ENCODE measurements around the gene C17orf113. TPM values are rescaled to one million over a fixed set of nuclear protein-coding genes. Genes with fewer than 3 reads are reported as not detected.

The C17orf113 gene
- total RNA-seq, 1 donor from 2014 or later: 4.5 TPM

GRCh38 chr17:42058063-42058462 is 7.7 kb upstream of the C17orf113 start:
- Mint-ChIP-seq H3K9me3 (no peaks in the 10 kb centered on the region), H3K4me1 (no peaks in the 10 kb centered on the region), H3K27me3 (peaks cover 9% of the 10 kb centered on the region), H3K36me3 (ENCODE audit: low read depth) (no peaks in the 10 kb centered on the region), H3K4me3 (no peak overlapping the region), H3K27ac (no peak overlapping the region)
- ATAC-seq (ENCODE audit: low read depth): no peak
- intact Hi-C loops (cut with micrococcal nuclease): no loop called here
- DNase-seq: no peak
- ChIA-PET POLR2A (interaction anchor here (0.6 kb wide), 2 partner anchors 400 to 927 kb away, joined by 4 to 7 read pairs; no protein-coding TSS in a partner anchor), CTCF (no interaction called here)
- no peak for TF ChIP-seq CTCF (IDR thresholded peaks at IDR 0.05)

GRCh38 chr17:42056635-42057034 is 6.2 kb upstream of the C17orf113 start:
- H3K27ac Mint-ChIP-seq: no peak overlapping the region
- POLR2A ChIA-PET: no interaction called here

DNA sequence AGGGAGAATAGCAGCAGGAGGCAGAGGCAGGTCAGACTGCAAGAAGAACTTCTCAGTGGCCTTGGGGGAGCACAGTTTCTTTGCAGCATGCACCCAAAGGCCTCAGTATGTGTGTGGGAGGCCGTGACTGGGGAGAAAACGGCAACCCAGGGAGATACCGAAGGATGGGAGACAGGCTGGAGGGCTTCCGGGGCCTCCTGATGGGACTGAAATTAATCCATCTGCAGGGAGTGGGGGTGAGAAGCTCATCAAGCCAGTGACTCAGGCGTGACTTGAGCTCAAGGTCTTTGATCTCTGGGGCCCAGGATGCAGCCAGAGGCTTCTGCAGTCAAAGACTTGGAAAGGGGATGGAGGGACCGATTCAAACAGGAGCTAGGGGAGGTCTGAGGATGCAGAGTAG is 5.1 kb upstream of the C17orf113 start:
- Mint-ChIP-seq H3K27me3 (peaks cover 26% of the 10 kb centered on the region), H3K4me3 (no peak overlapping the region), H3K27ac (no peak overlapping the region), H3K4me1 (peaks cover 5% of the 10 kb centered on the region), H3K36me3 (ENCODE audit: low read depth) (no peaks in the 10 kb centered on the region), H3K9me3 (no peaks in the 10 kb centered on the region)
- ATAC-seq (ENCODE audit: low read depth): no peak
- TF ChIP-seq CTCF (IDR thresholded peaks at IDR 0.05): no peak
- intact Hi-C loops (cut with micrococcal nuclease): no loop called here
- POLR2A ChIA-PET: no interaction called here
- CTCF ChIA-PET: no interaction called here
- no peak for DNase-seq

More at GRCh38 chr17:42056635-42057034, 6.2 kb upstream of the C17orf113 start:
- CTCF ChIA-PET: no interaction called here
- Mint-ChIP-seq H3K36me3 (ENCODE audit: low read depth) (no peaks in the 10 kb centered on the region), H3K27me3 (peaks cover 20% of the 10 kb centered on the region), H3K4me3 (no peak overlapping the region), H3K9me3 (no peaks in the 10 kb centered on the region), H3K4me1 (no peaks in the 10 kb centered on the region)
- TF ChIP-seq CTCF (IDR thresholded peaks at IDR 0.05): no peak
- intact Hi-C loops (cut with micrococcal nuclease): no loop called here
- no peak for DNase-seq
- no peak for ATAC-seq (ENCODE audit: low read depth)

GRCh38 chr17:42055027-42055426 is 4.6 kb upstream of the C17orf113 start:
- DNase-seq (no peak), ATAC-seq (ENCODE audit: low read depth) (no peak)
- no peak overlapping the region for H3K4me3 Mint-ChIP-seq
- peaks cover 26% of the 10 kb centered on the region for H3K27me3 Mint-ChIP-seq
- CTCF ChIA-PET: no interaction called here
- no peak for TF ChIP-seq CTCF (IDR thresholded peaks at IDR 0.05)
- no peak overlapping the region for H3K27ac Mint-ChIP-seq
- H3K36me3 Mint-ChIP-seq (ENCODE audit: low read depth): no peaks in the 10 kb centered on the region
- H3K4me1 Mint-ChIP-seq: peaks cover 6% of the 10 kb centered on the region
- POLR2A ChIA-PET: no interaction called here
- intact Hi-C loops (cut with micrococcal nuclease): no loop called here
- H3K9me3 Mint-ChIP-seq: no peaks in the 10 kb centered on the region

- Mint-ChIP-seq H3K36me3 (ENCODE audit: low read depth) (no peaks in the 10 kb centered on the region), H3K4me3 (no peak overlapping the region), H3K4me1 (peaks cover 9% of the 10 kb centered on the region), H3K9me3 (no peaks in the 10 kb centered on the region), H3K27me3 (peaks cover 30% of the 10 kb centered on the region), H3K27ac (no peak overlapping the region)
- DNase-seq (no peak), ATAC-seq (ENCODE audit: low read depth) (no peak)
- intact Hi-C loops (cut with micrococcal nuclease): no loop called here
- CTCF ChIA-PET: no interaction called here
- no peak for TF ChIP-seq CTCF (IDR thresholded peaks at IDR 0.05)
- POLR2A ChIA-PET: no interaction called here
These were observed 3.5 kb upstream of the C17orf113 start for GRCh38 chr17:42053731-42054500.

Data from activated B cell treated with CpG ODN at 0.5 μM for 24 hours (primary cell).